ENCODE measurements around the gene ARHGAP19. TPM values are rescaled to one million over a fixed set of nuclear protein-coding genes. Genes with fewer than 3 reads are reported as not detected.

Gene ARHGAP19
- total RNA-seq, 1 experiment from 2014 or later: 28.9 TPM

- H3K4me1 ChIP-seq (ENCODE audit: control insufficient read depth, insufficient read depth, low read length): peaks cover 4% of the 10 kb centered on the region
- H3K9me3 ChIP-seq (ENCODE audit: control insufficient read depth, insufficient read depth, low read depth, low read length): no peaks in the 10 kb centered on the region
- BruUV-seq (replicated peaks): no TSS peak
- H3K27me3 ChIP-seq (ENCODE audit: control insufficient read depth, insufficient read depth, low read length): peaks cover 8% of the 10 kb centered on the region
- ChIA-PET POLR2A (no interaction called here), CTCF (no interaction called here)
- H3K36me3 ChIP-seq (ENCODE audit: control insufficient read depth, insufficient read depth, low read length): no peaks in the 10 kb centered on the region
- H3K27ac ChIP-seq (ENCODE audit: low read length): no peak overlapping the region
- intact Hi-C loops (cut with micrococcal nuclease; ENCODE audit: unreplicated experiment): no loop called here
- H3K4me3 ChIP-seq (ENCODE audit: low read depth in 2 of 2, low read length in 2 of 2): no peak overlapping the region
- no peak for TF ChIP-seq TCF7L2 (IDR thresholded peaks at IDR 0.05; ENCODE audit: low read depth, low read length)
- no peak for TF ChIP-seq POLR2AphosphoS5 (IDR thresholded peaks at IDR 0.05; ENCODE audit: low read depth, low read length)
- TF ChIP-seq REST (IDR thresholded peaks at IDR 0.05; ENCODE audit: insufficient read depth in 1 of 2, low read depth in 2 of 2, low read length in 1 of 2): no peak
- TF ChIP-seq SIN3A (IDR thresholded peaks at IDR 0.05; ENCODE audit: borderline replicate concordance, insufficient read depth, low read depth, low read length): no peak
- TF ChIP-seq, protein P1, sequence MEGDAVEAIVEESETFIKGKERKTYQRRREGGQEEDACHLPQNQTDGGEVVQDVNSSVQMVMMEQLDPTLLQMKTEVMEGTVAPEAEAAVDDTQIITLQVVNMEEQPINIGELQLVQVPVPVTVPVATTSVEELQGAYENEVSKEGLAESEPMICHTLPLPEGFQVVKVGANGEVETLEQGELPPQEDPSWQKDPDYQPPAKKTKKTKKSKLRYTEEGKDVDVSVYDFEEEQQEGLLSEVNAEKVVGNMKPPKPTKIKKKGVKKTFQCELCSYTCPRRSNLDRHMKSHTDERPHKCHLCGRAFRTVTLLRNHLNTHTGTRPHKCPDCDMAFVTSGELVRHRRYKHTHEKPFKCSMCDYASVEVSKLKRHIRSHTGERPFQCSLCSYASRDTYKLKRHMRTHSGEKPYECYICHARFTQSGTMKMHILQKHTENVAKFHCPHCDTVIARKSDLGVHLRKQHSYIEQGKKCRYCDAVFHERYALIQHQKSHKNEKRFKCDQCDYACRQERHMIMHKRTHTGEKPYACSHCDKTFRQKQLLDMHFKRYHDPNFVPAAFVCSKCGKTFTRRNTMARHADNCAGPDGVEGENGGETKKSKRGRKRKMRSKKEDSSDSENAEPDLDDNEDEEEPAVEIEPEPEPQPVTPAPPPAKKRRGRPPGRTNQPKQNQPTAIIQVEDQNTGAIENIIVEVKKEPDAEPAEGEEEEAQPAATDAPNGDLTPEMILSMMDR (IDR thresholded peaks at IDR 0.05): no peak
- in situ Hi-C loops (cut with HindIII; ENCODE audit: low pct_unique_long_range_greater_than_20kb, low sequenced_read_pairs): no loop called here
- no peak for DNase-seq (ENCODE audit: low read depth, low spot score)
- ATAC-seq: 0 out of 2 replicates have a peak, but pooled peaks have one; percentile 6
These were observed 105.5 kb downstream of the ARHGAP19 start for GRCh38 chr10:97186911-97187310.

GRCh38 chr10:97185326-97186058, 106.9 kb downstream of the ARHGAP19 start, which contains the start of gene SLIT1:
Gene SLIT1, minus strand, starts transcription at chr10:97185959. Its CDS starts 285 bp downstream, at chr10:97185674.
- peaks cover 4% of the 10 kb centered on the region for H3K4me1 ChIP-seq (ENCODE audit: control insufficient read depth, insufficient read depth, low read length)
- in situ Hi-C loops (cut with HindIII; ENCODE audit: low pct_unique_long_range_greater_than_20kb, low sequenced_read_pairs) (no loop called here), intact Hi-C loops (cut with micrococcal nuclease; ENCODE audit: unreplicated experiment) (no loop called here)
- peaks cover 8% of the 10 kb centered on the region for H3K27me3 ChIP-seq (ENCODE audit: control insufficient read depth, insufficient read depth, low read length)
- BruUV-seq (replicated peaks): no TSS peak
- ATAC-seq (peak; percentile 32; the same call in 1 of the 2 replicates), DNase-seq (ENCODE audit: low read depth, low spot score) (no peak)
- no peaks in the 10 kb centered on the region for H3K36me3 ChIP-seq (ENCODE audit: control insufficient read depth, insufficient read depth, low read length)
- CTCF ChIA-PET: no interaction called here
- H3K4me3 ChIP-seq (ENCODE audit: low read depth in 2 of 2, low read length in 2 of 2): peak within 1 kb of the TSS; percentile 30 to 33
- no peaks in the 10 kb centered on the region for H3K9me3 ChIP-seq (ENCODE audit: control insufficient read depth, insufficient read depth, low read depth, low read length)
- TF ChIP-seq REST (IDR thresholded peaks at IDR 0.05; ENCODE audit: insufficient read depth in 1 of 2, low read depth in 2 of 2, low read length in 1 of 2) (no peak), TCF7L2 (IDR thresholded peaks at IDR 0.05; ENCODE audit: low read depth, low read length) (no peak), SIN3A (IDR thresholded peaks at IDR 0.05; ENCODE audit: borderline replicate concordance, insufficient read depth, low read depth, low read length) (no peak), POLR2AphosphoS5 (IDR thresholded peaks at IDR 0.05; ENCODE audit: low read depth, low read length) (no peak)
- TF ChIP-seq, protein P1 (IDR thresholded peaks at IDR 0.05): no peak
- POLR2A ChIA-PET: no interaction called here
- H3K27ac ChIP-seq (ENCODE audit: low read length): no peak within 1 kb of the TSS

Measured in Panc1 (cell line).